Aorta (tissue), 5 donors: ENCODE measurements around the gene NTPCR. TPM values are rescaled to one million over a fixed set of nuclear protein-coding genes. Genes with fewer than 3 reads are reported as not detected.
"Not testable (repeated sequence)": the region's sequence is repeated elsewhere in the genome, so short reads cannot be mapped to it uniquely, and the experiment has no call there.

Source experiments
- ATAC-seq: fragments of 200-7000 bp; cut with Tn5 transposase; one replicate; pipeline ENCODE4 v1.9.1; 2022; ENCODE audit warnings: moderate library complexity; ENCODE audit not compliant: low FRiP score
- DNase-seq, 2 donors: peaks; one replicate each; pipeline ENCODE4 v3.0.0-alpha.2; 2020
- H3K27ac ChIP-seq, 2 donors: one replicate each; pipeline ENCODE4 v1.5.1; 2013; ENCODE audit warnings: low read length in 2 of 2, mild to moderate bottlenecking in 2 of 2, moderate library complexity in 2 of 2, control low read depth in 1 of 2, inconsistent platforms in 1 of 2, low read depth in 1 of 2
- H3K27me3 ChIP-seq, 2 donors: one replicate each; pipeline ENCODE4 v1.6.1; 2013; ENCODE audit warnings: control low read depth in 1 of 2, low read length in 1 of 2, mild to moderate bottlenecking in 1 of 2, moderate library complexity in 1 of 2; ENCODE audit not compliant: insufficient read depth in 2 of 2, control insufficient read depth in 1 of 2
- H3K36me3 ChIP-seq, 2 donors: one replicate each; pipeline ENCODE4 v1.6.1; 2013; ENCODE audit warnings: control low read depth in 1 of 2, low read length in 1 of 2, mild to moderate bottlenecking in 1 of 2; ENCODE audit not compliant: insufficient read depth in 2 of 2, control insufficient read depth in 1 of 2
- H3K4me1 ChIP-seq, 2 donors: one replicate each; pipeline ENCODE4 v1.6.1; 2013; ENCODE audit warnings: low read length in 2 of 2, control low read depth in 1 of 2, mild to moderate bottlenecking in 1 of 2, moderate library complexity in 1 of 2; ENCODE audit not compliant: insufficient read depth in 2 of 2, control insufficient read depth in 1 of 2
- H3K4me3 ChIP-seq, 2 donors: one replicate each; pipeline ENCODE4 v1.5.1; 2013; ENCODE audit warnings: low read length in 2 of 2, control low read depth in 1 of 2, mild to moderate bottlenecking in 1 of 2
- H3K9me3 ChIP-seq: one replicate; pipeline ENCODE4 v1.6.1; 2013; ENCODE audit warnings: mild to moderate bottlenecking, low read length; ENCODE audit not compliant: control insufficient read depth
- WGBS, 2 donors: extraction: QIAGEN DNeasy Blood & Tissue Kit; methylation state at CpG; one replicate each; pipeline ENCODE4 v1.1.7; 2013; 5-methylcytosine and 5-hydroxymethylcytosine counted together
- intact Hi-C, 2 donors: fragments of 100-400 bp; cut with DNase I; formaldehyde crosslinking; loops; one replicate each; pipeline versions ENCODE4 v1.14.2 to v1.15.0; 2022
- polyA plus RNA-seq, 2 donors: library from polyadenylated mRNA; stranded (reverse); fragments of 200-250 nt; gene quantifications; one replicate each; pipeline ENCODE4 v1.2.3, GENCODE V29; 2013
- total RNA-seq, 2 donors: library from RNA; stranded (reverse); fragmentation: NEBNext Ultra II Directional; extraction: Animal tissue kit (Norgen Biotek cat#: 25700); gene quantifications; one replicate each; pipeline ENCODE4 v1.2.1, GENCODE V29; 2021
- donor health status: healthy with polysubstance abuse.
- donor health status: Bipolar disorder and iron deficiency.
- donor health status: DM: no; HTN: no; CAD: no.
- donor health status: DM: no; HTN: no; CAD: no.
- donor health status: DM: yes; HTN: yes; CAD: no.

NTPCR gene
- total and polyA plus RNA-seq, 4 donors, result 21.3 to 62.0 (median 31.3) TPM

GRCh38 chr1:232908831-232909230, 41.6 kb upstream of the NTPCR start:
- Histone ChIP-seq H3K27ac (no peak overlapping the region), H3K4me1 (no peaks in the 10 kb centered on the region), H3K9me3 (no peaks in the 10 kb centered on the region), H3K36me3 (no peaks in the 10 kb centered on the region), H3K4me3 (no peak overlapping the region), H3K27me3 (peaks cover 0 to 1% of the 10 kb centered on the region in 2 donors)
- DNase-seq (no peak), ATAC-seq (no peak)
- intact Hi-C loops, result no loop called here
- 86 to 95% methylated on average over 7 of the region's 7 CpGs for WGBS, 2 donors

- no peaks in the 10 kb centered on the region for H3K9me3 ChIP-seq
- no peak overlapping the region for H3K27ac ChIP-seq
- DNase-seq, result no peak
- no peak overlapping the region for H3K4me3 ChIP-seq
- H3K4me1 ChIP-seq, result no peaks in the 10 kb centered on the region
- intact Hi-C loops, result no loop called here
- ATAC-seq, result no peak
- H3K27me3 ChIP-seq, result peaks cover 0 to 1% of the 10 kb centered on the region in 2 donors
- WGBS, 2 donors, result 77 to 94% methylated on average over 4 of the region's 4 CpGs
- no peaks in the 10 kb centered on the region for H3K36me3 ChIP-seq
Measured at GRCh38 chr1:232909752-232910151, 40.7 kb upstream of the NTPCR start.

GRCh38 chr1:232911027-232911599, 39.3 kb upstream of the NTPCR start:
- DNase-seq (no peak), ATAC-seq (no peak)
- Histone ChIP-seq H3K4me3 (no peak overlapping the region), H3K27ac (no peak overlapping the region), H3K27me3 (peaks cover 0 to 1% of the 10 kb centered on the region in 2 donors), H3K4me1 (no peaks in the 10 kb centered on the region), H3K9me3 (no peaks in the 10 kb centered on the region), H3K36me3 (no peaks in the 10 kb centered on the region)
- intact Hi-C loops, result no loop called here
- WGBS, 2 donors, result 77 to 82% methylated on average over 5 of the region's 5 CpGs

GRCh38 chr1:232912845-232913580, 37.4 kb upstream of the NTPCR start:
- Histone ChIP-seq H3K9me3 (no peaks in the 10 kb centered on the region), H3K27ac (no peak overlapping the region), H3K36me3 (no peaks in the 10 kb centered on the region), H3K4me3 (no peak overlapping the region), H3K4me1 (no peaks in the 10 kb centered on the region), H3K27me3 (peaks cover 0 to 1% of the 10 kb centered on the region in 2 donors)
- intact Hi-C loops, result no loop called here
- DNase-seq, result no peak
- no peak for ATAC-seq
- 67 to 72% methylated on average over 3 of the region's 3 CpGs for WGBS, 2 donors

GRCh38 chr1:232914271-232914670, 36.1 kb upstream of the NTPCR start:
- 80 to 83% methylated on average over 2 of the region's 2 CpGs for WGBS, 2 donors

GRCh38 chr1:232915212-232915611, 35.2 kb upstream of the NTPCR start:
- Histone ChIP-seq H3K9me3 (no peaks in the 10 kb centered on the region), H3K36me3 (no peaks in the 10 kb centered on the region), H3K27ac (no peak overlapping the region), H3K4me3 (no peak overlapping the region), H3K4me1 (no peaks in the 10 kb centered on the region), H3K27me3 (peaks cover 0 to 1% of the 10 kb centered on the region in 2 donors)
- intact Hi-C loops, result no loop called here
- WGBS, 2 donors, result 76 to 82% methylated on average over 4 of the region's 4 CpGs
- DNase-seq (no peak), ATAC-seq (no peak)

More at GRCh38 chr1:232914271-232914670, 36.1 kb upstream of the NTPCR start:
- DNase-seq, H3K4me3 ChIP-seq, H3K27me3 ChIP-seq, H3K9me3 ChIP-seq, H3K4me1 ChIP-seq, ATAC-seq, H3K36me3 ChIP-seq, intact Hi-C loops, H3K27ac ChIP-seq: not testable (repeated sequence)

- H3K4me3 ChIP-seq, result no peak overlapping the region
- H3K36me3 ChIP-seq, result no peaks in the 10 kb centered on the region
- no peaks in the 10 kb centered on the region for H3K4me1 ChIP-seq
- peaks cover 2% of the 10 kb centered on the region for H3K9me3 ChIP-seq
- WGBS, 2 donors, result 86 to 88% methylated on average over 3 of the region's 3 CpGs
- intact Hi-C loops, result no loop called here
- no peak overlapping the region for H3K27ac ChIP-seq
- DNase-seq (no peak), ATAC-seq (no peak)
- peaks cover 0 to 1% of the 10 kb centered on the region in 2 donors for H3K27me3 ChIP-seq
Measured at GRCh38 chr1:232917053-232917452, 33.4 kb upstream of the NTPCR start.

- DNase-seq, result no peak
- Histone ChIP-seq H3K27me3 (no peaks in the 10 kb centered on the region), H3K4me3 (no peak overlapping the region), H3K4me1 (no peaks in the 10 kb centered on the region), H3K9me3 (peaks cover 2% of the 10 kb centered on the region), H3K27ac (no peak overlapping the region), H3K36me3 (no peaks in the 10 kb centered on the region)
- 4 to 11% methylated on average over 2 of the region's 2 CpGs for WGBS, 2 donors
- ATAC-seq, result no peak
- intact Hi-C loops, result no loop called here
Measured at GRCh38 chr1:232921381-232921780, 29.0 kb upstream of the NTPCR start.

- no peak overlapping the region for H3K27ac ChIP-seq
- no peak for DNase-seq
- H3K4me3 ChIP-seq, result no peak overlapping the region
- H3K27me3 ChIP-seq, result no peaks in the 10 kb centered on the region
- 78 to 84% methylated on average over 2 of the region's 2 CpGs for WGBS, 2 donors
- no peak for ATAC-seq
- H3K9me3 ChIP-seq, result peaks cover 2% of the 10 kb centered on the region
- H3K4me1 ChIP-seq, result no peaks in the 10 kb centered on the region
- intact Hi-C loops, result no loop called here
- H3K36me3 ChIP-seq, result no peaks in the 10 kb centered on the region
Measured at GRCh38 chr1:232922485-232922884, 27.9 kb upstream of the NTPCR start.
